SK-N-MC (cell line): ENCODE results near the gene MICOS13.

ENCODE experiments used
- EZH2 ChIP-seq: fragments of 200-600 bp; sonication (generic); IDR thresholded peaks from one replicate; pipeline ENCODE4 v1.6.1; 2017; ENCODE audit warnings: antibody characterized with exemption
- POLR2AphosphoS5 ChIP-seq: IDR thresholded peaks from 2 replicates; pipeline ENCODE4 v1.6.1; 2012; ENCODE audit warnings: mild to moderate bottlenecking, low read depth, low read length, borderline replicate concordance

DNA sequence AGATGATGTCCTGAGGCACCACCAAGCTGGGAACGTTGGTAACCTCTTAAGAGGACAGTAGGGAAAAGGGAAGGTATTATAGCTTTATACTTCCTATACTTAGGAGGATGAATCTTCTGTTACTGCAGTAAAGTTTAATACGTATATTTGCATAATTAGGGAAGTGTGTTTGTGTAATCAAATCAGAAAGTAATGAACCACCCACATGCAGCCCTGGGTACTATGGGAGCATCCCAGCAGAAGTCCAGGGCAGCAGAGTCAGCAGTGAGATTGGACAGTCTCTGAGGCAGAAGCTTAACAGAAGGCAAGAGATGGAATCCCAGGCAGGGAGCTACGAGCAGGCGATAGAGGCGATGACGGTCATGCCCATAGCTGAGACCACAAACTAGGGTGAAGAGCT lies 44.9 kb downstream of the MICOS13 start:
- TF ChIP-seq EZH2 = no peak
- TF ChIP-seq POLR2AphosphoS5 = no peak
